ENCODE data around the gene ATP13A5. TPM values are rescaled to one million over a fixed set of nuclear protein-coding genes. Genes with fewer than 3 reads are reported as not detected.

The ATP13A5 gene
- total and polyA plus RNA-seq, 2 experiments from 2014 or later, result not detected

DNA sequence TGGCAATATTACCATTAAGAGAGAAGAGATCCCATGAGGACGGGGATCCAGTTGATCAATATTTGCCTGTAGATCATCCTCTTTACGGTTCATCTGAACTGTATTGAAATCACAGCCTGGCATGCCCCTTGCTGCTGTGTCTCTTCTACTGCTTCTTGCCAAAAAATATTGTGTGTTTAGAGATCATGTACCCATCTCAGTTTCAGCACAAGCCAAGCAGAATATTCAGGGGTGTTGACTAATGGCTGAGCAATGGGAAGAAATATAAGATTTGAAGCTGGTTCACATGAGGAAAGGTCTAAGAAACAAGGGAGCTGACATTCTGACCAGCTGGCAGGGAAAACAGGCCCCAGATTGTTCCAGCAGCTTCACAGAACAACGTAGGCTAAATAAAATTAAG is 21.3 kb downstream of the ATP13A5 start (continued):
- TF ChIP-seq ZNF331 (CRISPR knock-in tag; IDR thresholded peaks at IDR 0.05; ENCODE audit: low read depth), result no peak
- no peak for TF ChIP-seq JUNB (IDR thresholded peaks at IDR 0.05; ENCODE audit: unreplicated experiment)
- no peak for TF ChIP-seq STAT1 (IDR thresholded peaks at IDR 0.05; ENCODE audit: unreplicated experiment)
- TF ChIP-seq CREB1 (CRISPR knock-in tag; IDR thresholded peaks at IDR 0.05; ENCODE audit: low read depth), result no peak
- no peak for TF ChIP-seq POLR2AphosphoS5 (IDR thresholded peaks at IDR 0.05; ENCODE audit: low read depth)
- no peak for TF ChIP-seq NANOG (IDR thresholded peaks at IDR 0.05; ENCODE audit: borderline replicate concordance)

DNA sequence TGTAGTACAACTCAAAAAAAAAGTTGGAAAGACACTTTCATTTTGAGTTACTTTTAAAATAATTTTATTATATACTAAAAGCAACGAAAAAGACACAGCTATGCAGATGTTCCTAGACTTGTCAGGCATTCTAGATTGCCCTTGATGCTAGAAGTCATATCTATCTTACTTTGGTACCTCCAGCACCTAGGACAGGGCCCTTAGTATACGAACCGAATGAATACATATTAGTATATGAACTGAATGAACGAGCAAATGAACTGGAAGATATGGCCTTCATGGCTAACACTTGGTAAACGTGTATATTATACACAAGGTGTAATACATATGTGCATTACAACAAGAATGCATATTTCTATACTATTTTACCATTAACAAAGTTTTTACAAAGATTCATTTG is 24.1 kb downstream of the ATP13A5 start:
- peaks cover 15% of the 10 kb centered on the region for H3K4me1 ChIP-seq (ENCODE audit: insufficient read depth)
- no peak overlapping the region for H3K27ac ChIP-seq (ENCODE audit: low read depth)
- ATAC-seq (no peak), DNase-seq (ENCODE audit: low spot score) (no peak)
- Mint-ChIP-seq H3K4me1 (peaks cover 28% of the 10 kb centered on the region), H3K36me3 (ENCODE audit: low read depth) (no peaks in the 10 kb centered on the region), H3K4me3 (no peak overlapping the region), H3K27ac (no peak overlapping the region), H3K9me3 (peaks cover 4% of the 10 kb centered on the region; the same call in 1 of the 3 replicates), H3K27me3 (ENCODE audit: insufficient read depth, low read depth, poor library complexity) (no peaks in the 10 kb centered on the region)
- H3K4me3 ChIP-seq, result no peak overlapping the region
- H4K20me1 ChIP-seq (replicated peaks; ENCODE audit: insufficient read depth), result no peaks in the 10 kb centered on the region
- H3K79me2 ChIP-seq (replicated peaks; ENCODE audit: insufficient read depth), result no peaks in the 10 kb centered on the region
- no peak overlapping the region for H3K4me2 ChIP-seq
- 0 out of 2 replicates have a peak, but pooled peaks cover 8% of the 10 kb centered on the region for H3K9me2 ChIP-seq (ENCODE audit: insufficient read depth)
- no peak for TF ChIP-seq ETS1 (IDR thresholded peaks at IDR 0.05)
- TF ChIP-seq STAT1 (IDR thresholded peaks at IDR 0.05; ENCODE audit: unreplicated experiment), result no peak
- TF ChIP-seq JUNB (IDR thresholded peaks at IDR 0.05; ENCODE audit: unreplicated experiment), result no peak
- TF ChIP-seq, protein P1, sequence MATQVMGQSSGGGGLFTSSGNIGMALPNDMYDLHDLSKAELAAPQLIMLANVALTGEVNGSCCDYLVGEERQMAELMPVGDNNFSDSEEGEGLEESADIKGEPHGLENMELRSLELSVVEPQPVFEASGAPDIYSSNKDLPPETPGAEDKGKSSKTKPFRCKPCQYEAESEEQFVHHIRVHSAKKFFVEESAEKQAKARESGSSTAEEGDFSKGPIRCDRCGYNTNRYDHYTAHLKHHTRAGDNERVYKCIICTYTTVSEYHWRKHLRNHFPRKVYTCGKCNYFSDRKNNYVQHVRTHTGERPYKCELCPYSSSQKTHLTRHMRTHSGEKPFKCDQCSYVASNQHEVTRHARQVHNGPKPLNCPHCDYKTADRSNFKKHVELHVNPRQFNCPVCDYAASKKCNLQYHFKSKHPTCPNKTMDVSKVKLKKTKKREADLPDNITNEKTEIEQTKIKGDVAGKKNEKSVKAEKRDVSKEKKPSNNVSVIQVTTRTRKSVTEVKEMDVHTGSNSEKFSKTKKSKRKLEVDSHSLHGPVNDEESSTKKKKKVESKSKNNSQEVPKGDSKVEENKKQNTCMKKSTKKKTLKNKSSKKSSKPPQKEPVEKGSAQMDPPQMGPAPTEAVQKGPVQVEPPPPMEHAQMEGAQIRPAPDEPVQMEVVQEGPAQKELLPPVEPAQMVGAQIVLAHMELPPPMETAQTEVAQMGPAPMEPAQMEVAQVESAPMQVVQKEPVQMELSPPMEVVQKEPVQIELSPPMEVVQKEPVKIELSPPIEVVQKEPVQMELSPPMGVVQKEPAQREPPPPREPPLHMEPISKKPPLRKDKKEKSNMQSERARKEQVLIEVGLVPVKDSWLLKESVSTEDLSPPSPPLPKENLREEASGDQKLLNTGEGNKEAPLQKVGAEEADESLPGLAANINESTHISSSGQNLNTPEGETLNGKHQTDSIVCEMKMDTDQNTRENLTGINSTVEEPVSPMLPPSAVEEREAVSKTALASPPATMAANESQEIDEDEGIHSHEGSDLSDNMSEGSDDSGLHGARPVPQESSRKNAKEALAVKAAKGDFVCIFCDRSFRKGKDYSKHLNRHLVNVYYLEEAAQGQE (IDR thresholded peaks at IDR 0.05; ENCODE audit: unreplicated experiment), result peak; percentile 27
- no peaks in the 10 kb centered on the region for H3K36me3 ChIP-seq (ENCODE audit: insufficient read depth)
- no peaks in the 10 kb centered on the region for H3K27me3 ChIP-seq (ENCODE audit: insufficient read depth)
- H2AFZ ChIP-seq, result no peak overlapping the region
- no peaks in the 10 kb centered on the region for H3F3A ChIP-seq (replicated peaks; ENCODE audit: low read depth)

- no peak overlapping the region for H3K27ac ChIP-seq (ENCODE audit: low read depth)
- DNase-seq (ENCODE audit: low spot score) (no peak), ATAC-seq (no peak)
- H3K27me3 ChIP-seq (ENCODE audit: insufficient read depth), result no peaks in the 10 kb centered on the region
- no peaks in the 10 kb centered on the region for H3F3A ChIP-seq (replicated peaks; ENCODE audit: low read depth)
- Mint-ChIP-seq H3K4me3 (no peak overlapping the region), H3K36me3 (ENCODE audit: low read depth) (no peaks in the 10 kb centered on the region), H3K4me1 (peaks cover 53% of the 10 kb centered on the region), H3K9me3 (peaks cover 4% of the 10 kb centered on the region; the same call in 1 of the 3 replicates), H3K27me3 (ENCODE audit: insufficient read depth, low read depth, poor library complexity) (no peaks in the 10 kb centered on the region), H3K27ac (no peak overlapping the region)
- no peak overlapping the region for H2AFZ ChIP-seq
- no peak overlapping the region for H3K4me3 ChIP-seq
- H3K36me3 ChIP-seq (ENCODE audit: insufficient read depth), result no peaks in the 10 kb centered on the region
- no peaks in the 10 kb centered on the region for H4K20me1 ChIP-seq (replicated peaks; ENCODE audit: insufficient read depth)
- peaks cover 48% of the 10 kb centered on the region for H3K4me1 ChIP-seq (ENCODE audit: insufficient read depth)
- no peaks in the 10 kb centered on the region for H3K79me2 ChIP-seq (replicated peaks; ENCODE audit: insufficient read depth)
- H3K9me2 ChIP-seq (ENCODE audit: insufficient read depth), result 0 out of 2 replicates have a peak, but pooled peaks cover 4% of the 10 kb centered on the region
- no peak overlapping the region for H3K4me2 ChIP-seq
- TF ChIP-seq EZH2 (IDR thresholded peaks at IDR 0.05; ENCODE audit: low read depth, unreplicated experiment) (no peak), POLR2AphosphoS5 (IDR thresholded peaks at IDR 0.05; ENCODE audit: low read depth) (no peak), NANOG (IDR thresholded peaks at IDR 0.05; ENCODE audit: borderline replicate concordance) (no peak), CREB1 (CRISPR knock-in tag; IDR thresholded peaks at IDR 0.05; ENCODE audit: low read depth) (no peak), ETS1 (IDR thresholded peaks at IDR 0.05) (no peak), ZNF114 (CRISPR knock-in tag; IDR thresholded peaks at IDR 0.05) (no peak)
- TF ChIP-seq, protein P2, sequence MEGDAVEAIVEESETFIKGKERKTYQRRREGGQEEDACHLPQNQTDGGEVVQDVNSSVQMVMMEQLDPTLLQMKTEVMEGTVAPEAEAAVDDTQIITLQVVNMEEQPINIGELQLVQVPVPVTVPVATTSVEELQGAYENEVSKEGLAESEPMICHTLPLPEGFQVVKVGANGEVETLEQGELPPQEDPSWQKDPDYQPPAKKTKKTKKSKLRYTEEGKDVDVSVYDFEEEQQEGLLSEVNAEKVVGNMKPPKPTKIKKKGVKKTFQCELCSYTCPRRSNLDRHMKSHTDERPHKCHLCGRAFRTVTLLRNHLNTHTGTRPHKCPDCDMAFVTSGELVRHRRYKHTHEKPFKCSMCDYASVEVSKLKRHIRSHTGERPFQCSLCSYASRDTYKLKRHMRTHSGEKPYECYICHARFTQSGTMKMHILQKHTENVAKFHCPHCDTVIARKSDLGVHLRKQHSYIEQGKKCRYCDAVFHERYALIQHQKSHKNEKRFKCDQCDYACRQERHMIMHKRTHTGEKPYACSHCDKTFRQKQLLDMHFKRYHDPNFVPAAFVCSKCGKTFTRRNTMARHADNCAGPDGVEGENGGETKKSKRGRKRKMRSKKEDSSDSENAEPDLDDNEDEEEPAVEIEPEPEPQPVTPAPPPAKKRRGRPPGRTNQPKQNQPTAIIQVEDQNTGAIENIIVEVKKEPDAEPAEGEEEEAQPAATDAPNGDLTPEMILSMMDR (conservative IDR thresholded peaks at IDR 0.05; ENCODE audit: low read depth in 2 of 2), result no peak
- TF ChIP-seq, protein P1 (IDR thresholded peaks at IDR 0.05; ENCODE audit: unreplicated experiment), result no peak
Observed at GRCh38 chr3:193350744-193351143, 27.8 kb downstream of the ATP13A5 start.
